GM18909 (cell line): ENCODE data around the gene CELA3B.
"Not testable (repeated sequence)": the region's sequence is repeated elsewhere in the genome, so short reads cannot be mapped to it uniquely, and the experiment has no call there.

Experiments
- ATAC-seq: cut with Tn5 transposase; IDR thresholded peaks from one replicate; pipeline ENCODE4 v1.9.1; 2021; ENCODE audit warnings: mild to moderate bottlenecking; ENCODE audit not compliant: unreplicated experiment, poor library complexity

The CELA3B gene

GRCh38 chr1:22005261-22006149, 28.7 kb downstream of the CELA3B start:
- not testable (repeated sequence) for ATAC-seq

- not testable (repeated sequence) for ATAC-seq
Measured at GRCh38 chr1:22006736-22007135, 29.9 kb downstream of the CELA3B start.

GRCh38 chr1:22007262-22007661, 30.4 kb downstream of the CELA3B start:
- ATAC-seq: not testable (repeated sequence)

- not testable (repeated sequence) for ATAC-seq
Measured at GRCh38 chr1:22009566-22009965, 32.7 kb downstream of the CELA3B start.

GRCh38 chr1:22012752-22013151, 35.9 kb downstream of the CELA3B start:
- not testable (repeated sequence) for ATAC-seq

- ATAC-seq: not testable (repeated sequence)
Measured at GRCh38 chr1:22014575-22015206, 37.9 kb downstream of the CELA3B start.

GRCh38 chr1:22018583-22019559, 42.0 kb downstream of the CELA3B start:
- peak; percentile 58 for ATAC-seq

GRCh38 chr1:22021061-22021460, 44.2 kb downstream of the CELA3B start:
- no peak for ATAC-seq

- ATAC-seq: peak; percentile 48
Measured at GRCh38 chr1:22024485-22025367, 47.9 kb downstream of the CELA3B start.

GRCh38 chr1:22025368-22026155, 48.7 kb downstream of the CELA3B start:
- peak; percentile 66 for ATAC-seq

GRCh38 chr1:22026924-22027289, 50.1 kb downstream of the CELA3B start:
- ATAC-seq: no peak

- no peak for ATAC-seq
Measured at GRCh38 chr1:22030057-22030456, 53.2 kb downstream of the CELA3B start.

GRCh38 chr1:22030473-22030872, 53.7 kb downstream of the CELA3B start:
- no peak for ATAC-seq

- no peak for ATAC-seq
Measured at GRCh38 chr1:22031214-22031962, 54.6 kb downstream of the CELA3B start.

- not testable (repeated sequence) for ATAC-seq
Measured at GRCh38 chr1:22034834-22035233, 58.0 kb downstream of the CELA3B start.

- ATAC-seq: no peak
Measured at GRCh38 chr1:22037520-22037919, 60.7 kb downstream of the CELA3B start.

GRCh38 chr1:22038036-22038435, 61.2 kb downstream of the CELA3B start:
- no peak for ATAC-seq
